Esophagus squamous epithelium (tissue), 5 donors: ENCODE results near the gene IFT22. TPM values are rescaled to one million over a fixed set of nuclear protein-coding genes. Genes with fewer than 3 reads are reported as not detected.

ENCODE experiments used
- DNase-seq: peaks from one replicate; lab custom pipeline; 2025; lab: John Stamatoyannopoulos, UW
- H3K27ac ChIP-seq, 4 donors: fragments of 200-600 bp; sonication (generic); one replicate each; pipeline ENCODE4 v1.5.1; 2016 to 2019; ENCODE audit warnings: mild to moderate bottlenecking in 1 of 4
- H3K27me3 ChIP-seq, 4 donors: fragments of 200-600 bp; sonication (generic); 1 replicate in 3 of 4; 2 replicates in 1 of 4; pipeline versions ENCODE4 v1.5.1 to v1.6.0; 2017 to 2021; ENCODE audit warnings: antibody characterized with exemption in 1 of 4
- H3K36me3 ChIP-seq, 3 donors: fragments of 200-600 bp; sonication (generic); one replicate each; pipeline ENCODE4 v1.5.1; 2016 to 2019
- H3K4me1 ChIP-seq, 3 donors: fragments of 200-600 bp; sonication (generic); one replicate each; pipeline ENCODE4 v1.5.1; 2017 to 2019
- H3K4me3 ChIP-seq, 4 donors: fragments of 200-600 bp; sonication (generic); 1 replicate in 3 of 4; 2 replicates in 1 of 4; pipeline ENCODE4 v1.5.1; 2016 to 2019; ENCODE audit warnings: mild to moderate bottlenecking in 2 of 4, moderate library complexity in 1 of 4
- H3K9me3 ChIP-seq, 3 donors: fragments of 200-600 bp; sonication (generic); one replicate each; pipeline ENCODE4 v1.5.1; 2016 to 2019
- POLR2A ChIP-seq, 4 donors: fragments of 450-650 bp; IDR thresholded peaks; one replicate each; pipeline ENCODE4 v1.6.1; 2017; ENCODE audit warnings: antibody characterized with exemption in 4 of 4, mild to moderate bottlenecking in 4 of 4, moderate library complexity in 3 of 4
- WGBS, 2 donors: methylation state at CpG; one replicate each; pipeline ENCODE4 v1.1.5; 2018; 5-methylcytosine and 5-hydroxymethylcytosine counted together
- intact Hi-C: fragments of 100-400 bp; cut with DNase I; formaldehyde crosslinking; loops from one replicate; pipeline ENCODE4 v1.15.0; 2022
- total RNA-seq, 4 donors: library from RNA; depleted of rRNA; stranded (reverse); fragments of >200 nt; gene quantifications; one replicate each; pipeline ENCODE4 v1.1.0, GENCODE V29; 2016
- TF ChIP-seq, protein P1 (sequence below), 6 experiments: fragments of 450-650 bp in 4 of 6; fragments of 200-600 bp in 2 of 6; sonication (generic) in 2 of 6; IDR thresholded peaks; one replicate each; pipeline ENCODE4 v1.5.1; 2016 to 2019; ENCODE audit warnings: antibody characterized with exemption in 6 of 6, mild to moderate bottlenecking in 4 of 6, moderate library complexity in 4 of 6
- donor health status: DM: yes; HTN: yes; CAD: no.

IFT22 gene
- 10 to 100 TPM in 2 of 4 donors, 1 to 10 TPM in 2; 5.8 to 13.5 (median 9.5) TPM for total RNA-seq

DNA sequence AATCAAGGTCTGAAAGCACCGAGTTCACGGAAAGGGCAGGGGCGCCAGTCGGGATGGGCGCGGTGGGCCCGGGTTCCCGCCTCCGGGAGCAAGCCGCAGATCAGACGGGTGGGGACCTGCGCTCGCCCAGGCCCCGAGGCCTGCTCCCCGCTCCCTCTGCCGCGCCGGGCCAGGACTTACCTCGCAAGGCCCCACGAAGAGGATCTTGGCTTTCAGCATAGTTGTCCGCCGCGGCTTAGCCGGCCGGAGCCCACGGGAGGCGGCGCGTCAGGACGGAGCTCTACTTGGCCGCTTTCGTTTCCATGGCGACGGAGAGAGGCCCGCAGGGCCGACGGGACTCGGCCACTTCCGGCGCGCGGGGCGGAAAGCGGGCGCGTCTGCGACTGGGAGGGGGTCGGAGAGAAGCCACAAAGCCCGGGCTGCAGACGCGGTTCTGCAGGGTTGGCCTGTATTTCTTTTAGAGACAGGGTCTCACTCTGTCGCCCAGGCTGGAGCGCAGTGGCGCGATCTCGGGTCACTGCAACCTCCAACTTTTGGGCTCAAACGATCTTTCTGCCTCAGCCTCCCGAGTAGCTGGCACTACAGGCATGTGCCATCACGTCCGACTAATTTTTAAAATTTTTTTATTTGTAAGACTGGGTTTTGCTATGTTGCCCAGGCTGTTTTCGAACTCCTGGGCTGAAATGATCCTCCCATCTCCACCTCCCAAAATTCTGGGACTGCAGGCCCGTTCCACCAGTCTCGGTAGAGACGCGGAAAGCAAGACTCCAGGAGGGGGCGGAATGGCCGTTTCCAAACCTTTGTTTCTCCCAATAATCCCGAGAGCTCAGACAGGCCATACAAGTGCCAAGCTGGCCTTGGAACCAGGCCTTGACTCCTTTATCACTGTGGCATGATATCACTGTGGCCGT, at the start of gene IFT22:
TSS of gene IFT22 (minus strand) at position 322 of the 911 bp plus-strand sequence. CDS start at position 219, 103 bp downstream.
- H3K4me1 ChIP-seq = peaks cover 7 to 16% (median 7%) of the 10 kb centered on the region in 3 donors
- intact Hi-C loops = no loop called here
- H3K27me3 ChIP-seq = no peaks in the 10 kb centered on the region
- 0 to 2% methylated on average over 17 to 30 of the region's 69 CpGs for WGBS, 2 donors
- no peaks in the 10 kb centered on the region for H3K9me3 ChIP-seq
- H3K36me3 ChIP-seq = peaks cover 0 to 22% (median 4%) of the 10 kb centered on the region in 3 donors
- peak within 1 kb of the TSS; percentile 52 to 77 (median 66) for H3K4me3 ChIP-seq
- TF ChIP-seq POLR2A (IDR thresholded peaks at IDR 0.05) = no peak
- TF ChIP-seq, protein P1, sequence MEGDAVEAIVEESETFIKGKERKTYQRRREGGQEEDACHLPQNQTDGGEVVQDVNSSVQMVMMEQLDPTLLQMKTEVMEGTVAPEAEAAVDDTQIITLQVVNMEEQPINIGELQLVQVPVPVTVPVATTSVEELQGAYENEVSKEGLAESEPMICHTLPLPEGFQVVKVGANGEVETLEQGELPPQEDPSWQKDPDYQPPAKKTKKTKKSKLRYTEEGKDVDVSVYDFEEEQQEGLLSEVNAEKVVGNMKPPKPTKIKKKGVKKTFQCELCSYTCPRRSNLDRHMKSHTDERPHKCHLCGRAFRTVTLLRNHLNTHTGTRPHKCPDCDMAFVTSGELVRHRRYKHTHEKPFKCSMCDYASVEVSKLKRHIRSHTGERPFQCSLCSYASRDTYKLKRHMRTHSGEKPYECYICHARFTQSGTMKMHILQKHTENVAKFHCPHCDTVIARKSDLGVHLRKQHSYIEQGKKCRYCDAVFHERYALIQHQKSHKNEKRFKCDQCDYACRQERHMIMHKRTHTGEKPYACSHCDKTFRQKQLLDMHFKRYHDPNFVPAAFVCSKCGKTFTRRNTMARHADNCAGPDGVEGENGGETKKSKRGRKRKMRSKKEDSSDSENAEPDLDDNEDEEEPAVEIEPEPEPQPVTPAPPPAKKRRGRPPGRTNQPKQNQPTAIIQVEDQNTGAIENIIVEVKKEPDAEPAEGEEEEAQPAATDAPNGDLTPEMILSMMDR (IDR thresholded peaks at IDR 0.05) = peak in 3 of 6 experiments; percentile 6 to 12 (median 9)
- peak; percentile 54 for DNase-seq
- peak within 1 kb of the TSS; percentile 67 to 88 (median 78) for H3K27ac ChIP-seq

GRCh38 chr7:101370836-101371235, 49.2 kb upstream of the IFT22 start:
- intact Hi-C loops = loop anchor here (10.0 kb wide), 1 partner anchor 164 kb away; no protein-coding TSS in a partner anchor
- Histone ChIP-seq H3K36me3 (no peaks in the 10 kb centered on the region), H3K27ac (no peak overlapping the region), H3K4me3 (no peak overlapping the region), H3K9me3 (no peaks in the 10 kb centered on the region), H3K27me3 (peaks cover 0 to 75% (median 2%) of the 10 kb centered on the region in 4 donors), H3K4me1 (peaks cover 0 to 10% (median 0%) of the 10 kb centered on the region in 3 donors)
- no peak for TF ChIP-seq POLR2A (IDR thresholded peaks at IDR 0.05)
- TF ChIP-seq, protein P1 (IDR thresholded peaks at IDR 0.05) = no peak
- 17 to 50% methylated on average over 1 to 2 of the region's 5 CpGs for WGBS, 2 donors
- no peak for DNase-seq

DNA sequence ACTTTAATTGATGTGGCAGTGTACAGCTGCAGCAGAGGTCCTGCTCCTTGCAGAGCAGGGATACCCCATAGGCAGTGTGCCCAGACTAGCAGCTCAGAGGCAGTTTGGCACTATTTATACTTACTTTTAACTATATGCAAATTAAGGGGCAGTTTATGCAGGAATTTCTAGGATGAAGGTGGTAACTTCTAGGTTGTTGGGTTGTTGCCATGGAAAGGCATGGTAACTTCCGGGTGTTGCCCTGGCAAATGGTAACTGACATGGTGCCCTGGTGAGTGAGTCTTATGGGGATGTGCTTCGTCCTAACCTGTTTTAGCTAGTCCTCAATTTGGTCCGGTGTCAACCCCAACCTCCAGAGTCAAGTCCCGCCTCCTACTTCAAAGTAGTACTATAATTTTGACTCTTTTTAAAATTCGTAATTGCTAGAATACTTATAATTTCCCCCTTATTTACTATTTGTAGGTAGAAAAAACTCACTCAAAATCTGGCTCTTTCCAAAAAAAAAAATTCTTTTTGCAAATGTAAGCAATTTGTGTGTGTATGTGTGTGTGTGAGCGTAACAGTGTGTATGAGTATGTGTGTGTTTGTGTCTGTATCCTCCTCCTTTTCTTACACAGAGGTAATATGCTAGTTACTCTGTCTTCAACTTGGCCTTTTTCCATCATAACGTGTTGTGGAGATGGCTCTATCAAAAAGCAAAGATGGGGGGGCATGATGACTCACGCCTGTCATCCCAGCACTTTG, 47.0 kb upstream of the IFT22 start:
- intact Hi-C loops = no loop called here
- TF ChIP-seq POLR2A (IDR thresholded peaks at IDR 0.05) = no peak
- TF ChIP-seq, protein P1 (IDR thresholded peaks at IDR 0.05) = no peak
- WGBS, 2 donors = 49 to 54% methylated on average over 8 of the region's 8 CpGs
- DNase-seq = no peak
- peaks cover 3 to 14% (median 6%) of the 10 kb centered on the region in 3 donors for H3K4me1 ChIP-seq
- H3K27ac ChIP-seq = no peak overlapping the region
- H3K27me3 ChIP-seq = peaks cover 0 to 90% (median 2%) of the 10 kb centered on the region in 4 donors
- H3K4me3 ChIP-seq = no peak overlapping the region
- no peaks in the 10 kb centered on the region for H3K9me3 ChIP-seq
- H3K36me3 ChIP-seq = no peaks in the 10 kb centered on the region

DNA sequence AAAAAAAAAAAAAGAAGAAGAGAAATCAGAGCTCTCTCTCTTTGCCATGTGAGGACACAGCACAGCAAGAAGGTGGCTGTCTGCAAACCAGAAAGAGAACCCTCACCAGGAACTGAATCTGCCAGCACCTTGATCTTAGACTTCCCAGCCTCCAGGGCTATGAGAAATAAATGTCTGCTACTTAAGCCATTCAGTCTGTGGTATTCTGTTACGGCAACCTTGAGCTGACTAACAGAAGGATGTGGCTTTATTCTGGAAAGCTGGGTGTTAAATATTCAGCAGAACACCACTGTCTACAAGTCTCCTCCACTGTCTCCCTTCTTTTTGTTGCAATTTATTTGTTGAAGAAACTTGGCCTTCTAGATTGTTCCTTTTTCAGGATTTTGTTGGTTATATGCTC, 46.1 kb upstream of the IFT22 start:
- Histone ChIP-seq H3K27ac (no peak overlapping the region), H3K27me3 (peaks cover 0 to 90% (median 3%) of the 10 kb centered on the region in 4 donors), H3K9me3 (no peaks in the 10 kb centered on the region), H3K4me1 (peaks cover 10 to 20% (median 16%) of the 10 kb centered on the region in 3 donors), H3K36me3 (no peaks in the 10 kb centered on the region), H3K4me3 (no peak overlapping the region)
- WGBS, 2 donors = 30 to 63% methylated on average over 1 of the region's 1 CpG
- TF ChIP-seq, protein P1 (IDR thresholded peaks at IDR 0.05) = no peak
- no peak for TF ChIP-seq POLR2A (IDR thresholded peaks at IDR 0.05)
- intact Hi-C loops = no loop called here
- no peak for DNase-seq
